GM12872 (cell line): ENCODE data around the gene GLRX.

Source experiments
- TF ChIP-seq, protein P1 (sequence below): IDR thresholded peaks from 3 replicates; pipeline ENCODE4 v1.5.1; 2011; ENCODE audit warnings: low read depth, mild to moderate bottlenecking, low read length, moderate library complexity; ENCODE audit not compliant: insufficient read depth

GLRX gene

DNA sequence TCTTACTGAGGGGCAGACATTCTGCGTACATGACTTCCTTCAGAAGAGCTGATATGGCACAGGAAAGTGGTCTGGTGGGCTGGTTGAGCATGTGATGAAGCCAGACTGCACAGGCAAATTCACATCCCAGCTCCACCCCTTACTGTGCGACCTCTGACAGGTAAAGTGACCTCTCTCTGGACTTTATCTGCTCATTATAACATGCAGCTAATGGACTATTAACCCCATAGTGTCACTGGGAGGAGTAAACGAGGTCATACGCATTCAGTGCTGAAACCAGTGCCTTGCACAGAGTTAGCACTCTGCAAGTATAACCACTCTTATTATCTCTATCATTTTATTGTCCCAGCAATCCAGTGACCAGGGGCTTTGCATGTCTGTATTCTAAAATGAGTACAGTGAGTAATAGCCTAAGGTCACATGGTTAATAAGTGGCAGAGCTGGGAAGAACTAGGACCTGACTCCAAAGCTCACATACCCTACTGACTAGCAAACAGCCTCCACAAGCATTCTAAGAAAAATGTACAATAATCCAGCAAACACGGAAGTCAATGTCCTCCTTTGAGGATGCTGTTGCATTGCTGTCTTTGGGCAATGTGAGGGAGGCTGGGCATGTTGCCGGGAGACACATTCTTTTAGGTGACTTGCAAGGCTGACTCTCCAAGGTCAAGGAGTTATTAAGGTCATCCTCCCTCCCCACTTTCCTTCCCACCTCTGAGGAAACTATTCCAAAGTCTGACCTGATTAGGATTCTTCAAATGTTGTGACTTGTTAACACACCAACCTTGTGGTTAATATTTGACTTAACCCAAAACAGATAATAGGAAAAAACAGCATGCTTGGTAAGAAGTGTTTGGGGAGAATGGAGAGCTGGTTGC is 19.0 kb downstream of the GLRX start:
- TF ChIP-seq, protein P1, sequence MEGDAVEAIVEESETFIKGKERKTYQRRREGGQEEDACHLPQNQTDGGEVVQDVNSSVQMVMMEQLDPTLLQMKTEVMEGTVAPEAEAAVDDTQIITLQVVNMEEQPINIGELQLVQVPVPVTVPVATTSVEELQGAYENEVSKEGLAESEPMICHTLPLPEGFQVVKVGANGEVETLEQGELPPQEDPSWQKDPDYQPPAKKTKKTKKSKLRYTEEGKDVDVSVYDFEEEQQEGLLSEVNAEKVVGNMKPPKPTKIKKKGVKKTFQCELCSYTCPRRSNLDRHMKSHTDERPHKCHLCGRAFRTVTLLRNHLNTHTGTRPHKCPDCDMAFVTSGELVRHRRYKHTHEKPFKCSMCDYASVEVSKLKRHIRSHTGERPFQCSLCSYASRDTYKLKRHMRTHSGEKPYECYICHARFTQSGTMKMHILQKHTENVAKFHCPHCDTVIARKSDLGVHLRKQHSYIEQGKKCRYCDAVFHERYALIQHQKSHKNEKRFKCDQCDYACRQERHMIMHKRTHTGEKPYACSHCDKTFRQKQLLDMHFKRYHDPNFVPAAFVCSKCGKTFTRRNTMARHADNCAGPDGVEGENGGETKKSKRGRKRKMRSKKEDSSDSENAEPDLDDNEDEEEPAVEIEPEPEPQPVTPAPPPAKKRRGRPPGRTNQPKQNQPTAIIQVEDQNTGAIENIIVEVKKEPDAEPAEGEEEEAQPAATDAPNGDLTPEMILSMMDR = no peak

DNA sequence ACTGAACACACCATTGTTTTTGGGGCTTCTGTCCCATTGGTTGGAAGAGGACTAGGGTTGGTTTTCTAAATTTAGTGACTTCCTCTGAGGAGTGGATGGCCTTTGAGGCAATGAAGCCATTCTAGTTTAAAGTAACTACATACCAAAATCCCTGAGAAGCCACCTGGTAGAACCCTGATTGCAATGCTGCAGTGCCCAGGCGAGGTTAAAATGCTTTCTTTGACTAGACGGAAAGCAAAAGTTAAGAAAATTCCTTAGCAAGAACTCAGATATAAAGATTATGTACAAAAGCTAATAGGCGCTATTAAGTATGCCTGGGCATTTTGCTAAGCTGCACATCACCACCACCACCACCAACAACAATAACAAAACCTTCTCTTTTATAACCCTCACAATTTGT is 20.6 kb downstream of the GLRX start:
- TF ChIP-seq, protein P1 = no peak

DNA sequence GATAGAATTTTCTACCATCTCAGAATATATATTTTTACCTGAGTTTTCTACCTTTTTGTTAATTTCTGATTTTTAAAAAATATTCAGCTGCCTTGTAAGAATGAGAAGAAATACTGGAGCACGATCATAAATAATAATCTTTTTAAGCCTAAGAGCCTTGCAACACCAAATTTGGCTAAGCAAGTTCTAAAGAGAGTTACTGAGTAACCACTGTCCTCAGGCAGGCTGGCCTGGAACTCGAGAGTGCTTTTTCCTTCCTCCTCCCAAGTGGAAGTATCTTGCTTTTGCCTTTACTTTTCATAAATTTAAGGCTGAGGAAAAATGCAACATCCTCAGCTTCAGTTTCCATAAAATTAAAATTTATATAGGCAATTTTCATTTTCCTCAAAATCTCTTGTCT is 21.0 kb downstream of the GLRX start:
- TF ChIP-seq, protein P1 = no peak

DNA sequence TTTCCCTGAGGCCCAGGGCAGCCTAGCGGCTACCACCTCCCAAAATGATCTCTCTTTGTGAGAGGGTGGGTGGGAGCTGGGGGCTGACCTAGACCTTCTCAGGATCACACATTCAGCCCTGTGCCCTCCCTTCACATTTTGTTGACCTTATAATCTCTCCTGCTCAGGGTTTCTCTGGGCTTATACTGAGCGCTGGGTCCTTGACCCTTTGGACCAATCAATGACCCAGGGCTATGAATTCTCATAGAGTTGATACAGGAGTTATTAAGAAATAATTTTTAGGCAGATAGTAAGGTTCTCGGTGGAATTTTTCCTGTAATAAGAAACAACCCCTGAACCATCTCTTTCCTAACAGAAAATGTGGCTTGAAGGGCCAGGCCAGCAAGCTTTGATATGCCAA is 22.0 kb downstream of the GLRX start:
- TF ChIP-seq, protein P1 = no peak

DNA sequence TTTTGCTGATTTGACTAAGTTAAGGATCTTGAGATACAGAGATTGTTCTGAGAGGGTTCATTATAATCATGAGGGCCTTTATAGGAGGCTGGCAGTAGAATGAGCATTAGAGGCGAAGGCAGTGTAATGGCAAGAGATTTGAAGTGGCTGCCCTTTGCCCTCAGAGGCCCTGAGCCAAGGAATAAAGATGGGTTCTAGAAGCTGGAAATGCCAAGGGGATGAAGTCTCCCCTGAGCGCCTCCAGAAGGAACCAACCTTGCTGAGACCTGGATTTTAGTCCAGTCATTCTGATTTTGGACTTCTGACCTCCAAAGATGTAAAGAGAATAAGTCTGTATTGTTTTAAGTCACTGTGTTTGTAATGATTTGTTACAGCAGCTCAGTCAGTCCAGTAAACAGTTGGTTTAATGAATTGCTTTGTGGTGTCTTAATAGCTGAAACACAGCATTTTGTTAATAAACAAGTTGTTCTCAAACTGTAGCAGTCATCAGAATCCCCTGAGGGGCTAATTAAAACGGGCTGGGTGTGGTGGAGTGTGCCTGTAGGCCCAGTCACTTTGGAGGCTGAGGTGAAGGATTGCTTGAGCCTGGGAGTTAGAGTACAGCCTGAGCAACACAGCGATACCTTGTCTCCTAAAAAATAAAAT is 23.2 kb downstream of the GLRX start:
- TF ChIP-seq, protein P1 = no peak

DNA sequence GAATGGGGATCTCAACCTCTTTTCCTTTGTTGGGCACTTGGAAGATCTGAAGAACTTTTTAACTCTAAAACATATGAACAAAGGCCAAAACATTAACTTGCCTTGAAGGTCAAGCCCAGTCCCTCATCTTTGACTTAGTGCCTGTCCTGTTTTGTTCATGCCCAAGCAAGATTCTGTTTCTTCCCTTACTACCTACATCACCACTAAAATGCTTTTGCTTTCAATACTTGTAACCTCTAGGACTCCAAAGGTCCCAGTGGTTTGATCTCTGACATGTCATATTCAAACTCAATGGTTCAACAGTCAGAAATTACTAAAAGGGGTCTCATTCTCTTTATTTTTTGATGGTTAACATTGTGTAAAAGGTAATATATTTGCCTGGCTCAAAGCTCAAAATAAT is 24.0 kb downstream of the GLRX start:
- TF ChIP-seq, protein P1 = no peak

DNA sequence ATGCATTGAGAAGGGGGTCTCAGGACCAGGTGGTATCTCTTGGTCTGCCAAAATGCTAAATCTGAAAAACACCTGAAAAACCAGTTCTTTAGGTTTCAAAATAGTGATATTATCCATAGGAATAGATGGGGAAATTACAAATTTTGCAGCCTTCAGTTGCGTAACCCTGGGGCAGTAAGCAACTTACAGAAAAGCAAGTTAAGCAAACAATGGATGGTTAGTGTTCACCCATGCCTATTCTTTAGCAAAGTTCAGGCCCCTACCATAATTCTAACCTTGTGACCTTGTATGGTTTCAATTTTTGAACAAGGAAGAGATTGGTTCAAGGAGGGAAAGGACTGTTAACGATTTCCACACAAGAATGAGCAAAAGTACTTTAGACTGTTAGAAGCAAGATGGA is 24.5 kb downstream of the GLRX start:
- TF ChIP-seq, protein P1 = no peak
